ENCODE data around the gene KIF7.

DNA sequence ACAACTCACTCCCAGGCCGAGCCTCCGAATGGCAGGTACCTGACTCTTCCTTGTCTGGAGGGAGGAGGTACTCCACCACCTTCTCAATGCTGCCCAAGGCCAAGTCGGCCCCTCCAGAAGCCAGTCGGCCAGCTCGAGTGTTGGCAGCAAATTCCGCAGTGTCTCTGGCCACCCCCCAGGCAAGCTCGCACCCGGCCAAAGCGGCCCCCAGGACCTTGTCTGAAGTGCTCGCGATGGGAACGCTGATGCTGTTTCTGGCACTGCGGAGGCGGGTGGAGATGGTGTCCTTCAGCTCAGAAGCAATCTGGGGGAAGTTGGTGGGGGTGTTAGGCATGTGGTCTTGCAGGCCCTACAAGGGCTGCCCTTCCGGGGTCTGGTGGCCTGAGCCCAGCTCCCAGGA, 14.7 kb upstream of the KIF7 start:
- TF ChIP-seq POLR2A (IDR thresholded peaks at IDR 0.05): no peak
- TF ChIP-seq, protein P1, sequence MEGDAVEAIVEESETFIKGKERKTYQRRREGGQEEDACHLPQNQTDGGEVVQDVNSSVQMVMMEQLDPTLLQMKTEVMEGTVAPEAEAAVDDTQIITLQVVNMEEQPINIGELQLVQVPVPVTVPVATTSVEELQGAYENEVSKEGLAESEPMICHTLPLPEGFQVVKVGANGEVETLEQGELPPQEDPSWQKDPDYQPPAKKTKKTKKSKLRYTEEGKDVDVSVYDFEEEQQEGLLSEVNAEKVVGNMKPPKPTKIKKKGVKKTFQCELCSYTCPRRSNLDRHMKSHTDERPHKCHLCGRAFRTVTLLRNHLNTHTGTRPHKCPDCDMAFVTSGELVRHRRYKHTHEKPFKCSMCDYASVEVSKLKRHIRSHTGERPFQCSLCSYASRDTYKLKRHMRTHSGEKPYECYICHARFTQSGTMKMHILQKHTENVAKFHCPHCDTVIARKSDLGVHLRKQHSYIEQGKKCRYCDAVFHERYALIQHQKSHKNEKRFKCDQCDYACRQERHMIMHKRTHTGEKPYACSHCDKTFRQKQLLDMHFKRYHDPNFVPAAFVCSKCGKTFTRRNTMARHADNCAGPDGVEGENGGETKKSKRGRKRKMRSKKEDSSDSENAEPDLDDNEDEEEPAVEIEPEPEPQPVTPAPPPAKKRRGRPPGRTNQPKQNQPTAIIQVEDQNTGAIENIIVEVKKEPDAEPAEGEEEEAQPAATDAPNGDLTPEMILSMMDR (IDR thresholded peaks at IDR 0.05): no peak

All from adrenal gland (tissue), 5 donors.